Measurements from ENCODE around the gene SYNPO2L.
"Not testable (repeated sequence)": the region's sequence is repeated elsewhere in the genome, so short reads cannot be mapped to it uniquely, and the experiment has no call there.

DNA sequence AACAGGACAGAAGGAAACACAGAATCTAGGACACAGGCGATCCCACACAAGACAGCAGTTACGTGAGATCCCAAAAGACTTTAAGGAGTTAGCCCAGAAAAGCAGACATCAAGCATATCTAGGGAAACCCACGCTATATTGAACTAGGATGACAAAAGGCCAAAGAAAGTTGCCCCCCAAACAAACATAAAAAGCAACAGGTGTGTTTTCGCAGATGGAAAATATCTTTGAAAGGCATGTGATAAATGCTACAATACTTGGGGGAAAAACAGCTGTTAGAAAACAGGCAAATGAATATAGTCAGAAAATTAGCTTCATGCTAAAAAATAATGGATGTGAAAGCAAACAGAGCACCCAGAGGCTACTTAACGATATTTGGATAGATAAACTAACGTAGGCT is 34.9 kb upstream of the SYNPO2L start:
- not testable (repeated sequence) for TF ChIP-seq POLR2A, POLR2AphosphoS5 (IDR thresholded peaks at IDR 0.05)
- TF ChIP-seq, protein P1, sequence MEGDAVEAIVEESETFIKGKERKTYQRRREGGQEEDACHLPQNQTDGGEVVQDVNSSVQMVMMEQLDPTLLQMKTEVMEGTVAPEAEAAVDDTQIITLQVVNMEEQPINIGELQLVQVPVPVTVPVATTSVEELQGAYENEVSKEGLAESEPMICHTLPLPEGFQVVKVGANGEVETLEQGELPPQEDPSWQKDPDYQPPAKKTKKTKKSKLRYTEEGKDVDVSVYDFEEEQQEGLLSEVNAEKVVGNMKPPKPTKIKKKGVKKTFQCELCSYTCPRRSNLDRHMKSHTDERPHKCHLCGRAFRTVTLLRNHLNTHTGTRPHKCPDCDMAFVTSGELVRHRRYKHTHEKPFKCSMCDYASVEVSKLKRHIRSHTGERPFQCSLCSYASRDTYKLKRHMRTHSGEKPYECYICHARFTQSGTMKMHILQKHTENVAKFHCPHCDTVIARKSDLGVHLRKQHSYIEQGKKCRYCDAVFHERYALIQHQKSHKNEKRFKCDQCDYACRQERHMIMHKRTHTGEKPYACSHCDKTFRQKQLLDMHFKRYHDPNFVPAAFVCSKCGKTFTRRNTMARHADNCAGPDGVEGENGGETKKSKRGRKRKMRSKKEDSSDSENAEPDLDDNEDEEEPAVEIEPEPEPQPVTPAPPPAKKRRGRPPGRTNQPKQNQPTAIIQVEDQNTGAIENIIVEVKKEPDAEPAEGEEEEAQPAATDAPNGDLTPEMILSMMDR (IDR thresholded peaks at IDR 0.05 in 8 of 11, conservative IDR thresholded peaks at IDR 0.05 in 3 of 11) = not testable (repeated sequence)
